ENCODE data around the gene LINS1.

Gene LINS1

GRCh38 chr15:100602064-100602822 is at the start of gene LINS1, which contains the start of gene ASB7:
Gene LINS1 (minus strand): TSS chr15:100602184. CDS start chr15:100580842, 21,342 bp downstream.
Gene ASB7 (plus strand): TSS chr15:100602589. CDS start chr15:100612217, 9,628 bp downstream.
- DNase-seq (ENCODE audit: low spot score) = peak; percentile 100

GRCh38 chr15:100651253-100651652 is 49.3 kb upstream of the LINS1 start:
- DNase-seq (ENCODE audit: low spot score) = no peak

- no peak for DNase-seq (ENCODE audit: low spot score)
Measured at GRCh38 chr15:100650685-100651084, 48.7 kb upstream of the LINS1 start.

GRCh38 chr15:100648951-100649350 is 47.0 kb upstream of the LINS1 start:
- DNase-seq (ENCODE audit: low spot score) = no peak

- no peak for DNase-seq (ENCODE audit: low spot score)
Measured at GRCh38 chr15:100645671-100646070, 43.7 kb upstream of the LINS1 start.

GRCh38 chr15:100642950-100643338 is 41.0 kb upstream of the LINS1 start:
- no peak for DNase-seq (ENCODE audit: low spot score)

- no peak for DNase-seq (ENCODE audit: low spot score)
Measured at GRCh38 chr15:100642213-100642949, 40.4 kb upstream of the LINS1 start.

- DNase-seq (ENCODE audit: low spot score) = no peak
Measured at GRCh38 chr15:100638177-100638730, 36.3 kb upstream of the LINS1 start.

GRCh38 chr15:100635406-100636071 is 33.6 kb upstream of the LINS1 start:
- no peak for DNase-seq (ENCODE audit: low spot score)

GRCh38 chr15:100633763-100634075 is 31.7 kb upstream of the LINS1 start:
- DNase-seq (ENCODE audit: low spot score) = no peak

- DNase-seq (ENCODE audit: low spot score) = no peak
Measured at GRCh38 chr15:100631831-100632230, 29.8 kb upstream of the LINS1 start.

- DNase-seq (ENCODE audit: low spot score) = no peak
Measured at GRCh38 chr15:100628746-100629145, 26.8 kb upstream of the LINS1 start.

- DNase-seq (ENCODE audit: low spot score) = peak; percentile 88
Measured at GRCh38 chr15:100627789-100628395, 25.9 kb upstream of the LINS1 start.

GRCh38 chr15:100623301-100623700 is 21.3 kb upstream of the LINS1 start:
- no peak for DNase-seq (ENCODE audit: low spot score)

GRCh38 chr15:100616700-100617099 is 14.7 kb upstream of the LINS1 start:
- no peak for DNase-seq (ENCODE audit: low spot score)

- DNase-seq (ENCODE audit: low spot score) = no peak
Measured at GRCh38 chr15:100615801-100616200, 13.8 kb upstream of the LINS1 start.

- DNase-seq (ENCODE audit: low spot score) = no peak
Measured at GRCh38 chr15:100614918-100615317, 12.9 kb upstream of the LINS1 start.

GRCh38 chr15:100614336-100614735 is 12.4 kb upstream of the LINS1 start:
- DNase-seq (ENCODE audit: low spot score) = no peak

- DNase-seq (ENCODE audit: low spot score) = no peak
Measured at GRCh38 chr15:100613208-100613607, 11.2 kb upstream of the LINS1 start.

GRCh38 chr15:100612539-100612938 is 10.6 kb upstream of the LINS1 start:
- DNase-seq (ENCODE audit: low spot score) = no peak

GRCh38 chr15:100602823-100603393 is 924 bp upstream of the LINS1 start:
- DNase-seq (ENCODE audit: low spot score) = peak; percentile 3

GRCh38 chr15:100601617-100602063 is 344 bp downstream of the LINS1 start:
- no peak for DNase-seq (ENCODE audit: low spot score)

Data from Ammon's horn (tissue), 1 donor.